Right atrium auricular region (tissue), 2 donors: Measurements from ENCODE around the gene PSMD5. TPM values are rescaled to one million over a fixed set of nuclear protein-coding genes. Genes with fewer than 3 reads are reported as not detected.

Source experiments
- DNase-seq: peaks from one replicate; pipeline ENCODE4 v3.0.0-alpha.2; 2019; ENCODE audit warnings: low spot score
- H3K27ac ChIP-seq, 2 donors: fragments of 200-600 bp; sonication (generic); 1 replicate in 1 of 2; 2 replicates in 1 of 2; pipeline ENCODE4 v1.5.1; 2016 to 2019
- H3K27me3 ChIP-seq, 2 donors: fragments of 200-600 bp; sonication (generic); one replicate each; pipeline versions ENCODE4 v1.5.1 to v1.6.0; 2017 to 2019
- H3K36me3 ChIP-seq: fragments of 200-600 bp; sonication (generic); one replicate; pipeline ENCODE4 v1.5.1; 2016
- H3K4me1 ChIP-seq, 2 donors: fragments of 200-600 bp; sonication (generic); one replicate each; pipeline versions ENCODE4 v1.5.1 to v1.6.0; 2017 to 2019
- H3K4me3 ChIP-seq, 2 donors: fragments of 200-600 bp; sonication (generic); 1 replicate in 1 of 2; 2 replicates in 1 of 2; pipeline ENCODE4 v1.5.1; 2017 to 2019; ENCODE audit warnings: mild to moderate bottlenecking in 1 of 2, moderate library complexity in 1 of 2
- H3K9me3 ChIP-seq, 2 donors: fragments of 200-600 bp; sonication (generic); one replicate each; pipeline ENCODE4 v1.5.1; 2019
- total RNA-seq, 2 donors: library from RNA; depleted of rRNA; stranded (reverse); fragments of >200 nt; gene quantifications; one replicate each; pipeline ENCODE4 v1.1.0, GENCODE V29; 2016
- TF ChIP-seq, protein P1 (sequence below), 2 donors: fragments of 200-600 bp; sonication (generic); IDR thresholded peaks; one replicate each; pipeline ENCODE4 v1.5.1; 2019; ENCODE audit warnings: antibody characterized with exemption in 2 of 2

PSMD5 gene
- total RNA-seq, 2 donors from 2014 or later = 12.8 to 13.9 TPM

DNA sequence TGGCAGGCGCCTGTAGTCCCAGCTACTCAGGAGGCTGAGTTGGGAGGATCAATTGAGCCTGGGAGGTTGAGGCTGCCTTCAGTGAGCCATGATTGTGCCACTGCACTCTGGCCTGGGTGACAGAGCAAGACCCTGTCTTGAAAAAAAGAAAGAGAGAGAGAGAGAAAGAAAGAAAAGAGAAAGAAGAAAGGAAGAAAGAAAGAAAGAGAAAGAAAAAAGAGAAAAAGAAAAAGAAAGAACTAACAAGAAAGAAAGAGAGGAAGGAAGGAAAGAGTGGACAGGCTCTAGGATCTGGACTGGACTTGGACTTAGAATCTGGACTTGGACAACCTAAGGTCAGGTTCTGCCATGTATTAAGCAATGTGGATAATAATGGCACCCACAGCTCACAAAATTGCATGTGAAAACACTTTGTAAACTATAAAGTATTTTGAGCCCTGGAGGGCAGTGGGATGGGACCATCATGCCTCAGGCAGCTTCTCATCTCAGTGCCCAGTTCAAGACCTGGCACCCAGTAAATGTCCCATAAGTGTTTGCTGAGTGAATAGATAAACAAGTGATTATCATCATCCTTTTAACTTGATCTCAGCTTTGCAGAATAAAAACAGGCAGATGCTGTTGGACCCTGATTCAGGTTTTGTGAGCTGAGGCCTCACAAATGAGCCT is 47.0 kb upstream of the PSMD5 start:
- Histone ChIP-seq H3K9me3 (no peaks in the 10 kb centered on the region), H3K4me3 (no peak overlapping the region), H3K27me3 (no peaks in the 10 kb centered on the region), H3K36me3 (no peaks in the 10 kb centered on the region), H3K4me1 (peaks cover 0 to 17% of the 10 kb centered on the region in 2 donors), H3K27ac (peak overlapping the region; percentile 35)
- TF ChIP-seq, protein P1, sequence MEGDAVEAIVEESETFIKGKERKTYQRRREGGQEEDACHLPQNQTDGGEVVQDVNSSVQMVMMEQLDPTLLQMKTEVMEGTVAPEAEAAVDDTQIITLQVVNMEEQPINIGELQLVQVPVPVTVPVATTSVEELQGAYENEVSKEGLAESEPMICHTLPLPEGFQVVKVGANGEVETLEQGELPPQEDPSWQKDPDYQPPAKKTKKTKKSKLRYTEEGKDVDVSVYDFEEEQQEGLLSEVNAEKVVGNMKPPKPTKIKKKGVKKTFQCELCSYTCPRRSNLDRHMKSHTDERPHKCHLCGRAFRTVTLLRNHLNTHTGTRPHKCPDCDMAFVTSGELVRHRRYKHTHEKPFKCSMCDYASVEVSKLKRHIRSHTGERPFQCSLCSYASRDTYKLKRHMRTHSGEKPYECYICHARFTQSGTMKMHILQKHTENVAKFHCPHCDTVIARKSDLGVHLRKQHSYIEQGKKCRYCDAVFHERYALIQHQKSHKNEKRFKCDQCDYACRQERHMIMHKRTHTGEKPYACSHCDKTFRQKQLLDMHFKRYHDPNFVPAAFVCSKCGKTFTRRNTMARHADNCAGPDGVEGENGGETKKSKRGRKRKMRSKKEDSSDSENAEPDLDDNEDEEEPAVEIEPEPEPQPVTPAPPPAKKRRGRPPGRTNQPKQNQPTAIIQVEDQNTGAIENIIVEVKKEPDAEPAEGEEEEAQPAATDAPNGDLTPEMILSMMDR (IDR thresholded peaks at IDR 0.05) = no peak
- no peak for DNase-seq

- peaks cover 0 to 6% of the 10 kb centered on the region in 2 donors for H3K4me1 ChIP-seq
- H3K27me3 ChIP-seq = no peaks in the 10 kb centered on the region
- TF ChIP-seq, protein P1 (IDR thresholded peaks at IDR 0.05) = no peak
- no peak overlapping the region for H3K4me3 ChIP-seq
- no peaks in the 10 kb centered on the region for H3K9me3 ChIP-seq
- H3K27ac ChIP-seq = no peak overlapping the region
- no peaks in the 10 kb centered on the region for H3K36me3 ChIP-seq
- DNase-seq = no peak
These were observed 45.9 kb upstream of the PSMD5 start for GRCh38 chr9:120888626-120889025.

- peak; percentile 72 for DNase-seq
- Histone ChIP-seq H3K36me3 (no peaks in the 10 kb centered on the region), H3K9me3 (no peaks in the 10 kb centered on the region), H3K4me1 (peaks cover 0 to 5% of the 10 kb centered on the region in 2 donors), H3K27ac (peak overlapping the region in 1 of 2 donors; percentile 35), H3K27me3 (no peaks in the 10 kb centered on the region), H3K4me3 (no peak overlapping the region)
- TF ChIP-seq, protein P1 (IDR thresholded peaks at IDR 0.05) = no peak
These were observed 43.8 kb upstream of the PSMD5 start for GRCh38 chr9:120886490-120886967.

- Histone ChIP-seq H3K9me3 (no peaks in the 10 kb centered on the region), H3K27ac (peak overlapping the region in 1 of 2 donors; percentile 35), H3K4me3 (no peak overlapping the region)
These were observed 43.2 kb upstream of the PSMD5 start for GRCh38 chr9:120885958-120886357.

GRCh38 chr9:120885457-120885856 is 42.7 kb upstream of the PSMD5 start:
- Histone ChIP-seq H3K9me3 (no peaks in the 10 kb centered on the region), H3K27me3 (no peaks in the 10 kb centered on the region), H3K4me1 (peaks cover 0 to 5% of the 10 kb centered on the region in 2 donors), H3K36me3 (no peaks in the 10 kb centered on the region), H3K27ac (peak overlapping the region in 1 of 2 donors; percentile 35), H3K4me3 (no peak overlapping the region)
- TF ChIP-seq, protein P1 (IDR thresholded peaks at IDR 0.05) = no peak
- no peak for DNase-seq

More at GRCh38 chr9:120885958-120886357, 43.2 kb upstream of the PSMD5 start:
- Histone ChIP-seq H3K27me3 (no peaks in the 10 kb centered on the region), H3K4me1 (peaks cover 0 to 5% of the 10 kb centered on the region in 2 donors), H3K36me3 (no peaks in the 10 kb centered on the region)
- TF ChIP-seq, protein P1 (IDR thresholded peaks at IDR 0.05) = no peak
- no peak for DNase-seq
